Adrenal gland (tissue), 5 donors: ENCODE data around the gene MACROD2.

ENCODE experiments used
- POLR2A ChIP-seq, 2 donors: fragments of 450-650 bp; IDR thresholded peaks; one replicate each; pipeline ENCODE4 v1.6.1; 2017; ENCODE audit warnings: antibody characterized with exemption in 2 of 2, mild to moderate bottlenecking in 2 of 2, moderate library complexity in 1 of 2
- TF ChIP-seq, protein P1 (sequence below), 6 experiments: fragments of 450-650 bp in 4 of 6; fragments of 200-600 bp in 2 of 6; sonication (generic) in 1 of 6; IDR thresholded peaks; 1 replicate in 5 of 6; 2 replicates in 1 of 6; pipeline versions ENCODE4 v1.5.1 to v1.8.0; 2016 to 2021; ENCODE audit warnings: antibody characterized with exemption in 6 of 6, mild to moderate bottlenecking in 2 of 6, moderate library complexity in 1 of 6
- donor health status: DM: no; HTN: no; CAD: no.

DNA sequence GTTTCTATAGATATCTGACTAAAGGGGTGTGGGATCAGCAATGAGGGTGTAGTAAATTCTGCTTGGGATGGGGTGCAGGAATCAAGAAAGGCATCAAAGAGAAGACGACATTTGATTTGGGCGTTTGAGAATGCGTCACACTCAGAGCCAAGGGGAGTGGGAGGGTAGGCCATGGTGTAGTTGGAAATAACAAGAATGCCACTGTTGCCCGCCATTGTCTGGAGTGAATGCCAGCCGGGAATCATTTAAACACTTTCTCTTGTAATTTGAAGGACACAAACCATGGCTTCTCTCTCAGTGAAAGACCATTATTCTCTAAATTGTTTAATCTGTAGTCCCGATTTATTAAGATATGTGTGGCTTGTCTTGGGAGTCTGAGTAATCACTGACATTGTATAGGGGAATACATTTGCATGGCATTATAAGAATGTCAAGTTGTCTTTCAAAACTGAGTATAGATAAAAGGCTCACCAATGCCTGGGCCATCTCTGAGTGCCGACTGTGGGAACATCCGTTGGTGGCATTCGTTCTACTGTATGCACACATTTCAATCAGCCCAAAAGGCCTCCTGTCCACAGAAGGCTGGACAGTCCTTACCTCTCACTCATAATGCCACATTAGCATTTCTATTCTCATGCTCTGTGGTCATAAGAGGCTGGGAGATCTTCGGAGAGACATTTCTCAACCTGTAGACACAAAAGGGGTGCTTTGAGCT is 1800.1 kb downstream of the MACROD2 start:
- TF ChIP-seq, protein P1, sequence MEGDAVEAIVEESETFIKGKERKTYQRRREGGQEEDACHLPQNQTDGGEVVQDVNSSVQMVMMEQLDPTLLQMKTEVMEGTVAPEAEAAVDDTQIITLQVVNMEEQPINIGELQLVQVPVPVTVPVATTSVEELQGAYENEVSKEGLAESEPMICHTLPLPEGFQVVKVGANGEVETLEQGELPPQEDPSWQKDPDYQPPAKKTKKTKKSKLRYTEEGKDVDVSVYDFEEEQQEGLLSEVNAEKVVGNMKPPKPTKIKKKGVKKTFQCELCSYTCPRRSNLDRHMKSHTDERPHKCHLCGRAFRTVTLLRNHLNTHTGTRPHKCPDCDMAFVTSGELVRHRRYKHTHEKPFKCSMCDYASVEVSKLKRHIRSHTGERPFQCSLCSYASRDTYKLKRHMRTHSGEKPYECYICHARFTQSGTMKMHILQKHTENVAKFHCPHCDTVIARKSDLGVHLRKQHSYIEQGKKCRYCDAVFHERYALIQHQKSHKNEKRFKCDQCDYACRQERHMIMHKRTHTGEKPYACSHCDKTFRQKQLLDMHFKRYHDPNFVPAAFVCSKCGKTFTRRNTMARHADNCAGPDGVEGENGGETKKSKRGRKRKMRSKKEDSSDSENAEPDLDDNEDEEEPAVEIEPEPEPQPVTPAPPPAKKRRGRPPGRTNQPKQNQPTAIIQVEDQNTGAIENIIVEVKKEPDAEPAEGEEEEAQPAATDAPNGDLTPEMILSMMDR (IDR thresholded peaks at IDR 0.05): no peak
- TF ChIP-seq POLR2A (IDR thresholded peaks at IDR 0.05): no peak
